SK-N-MC (cell line): ENCODE data around the gene C10orf120.

Experiments used
- DNase-seq: peaks from one replicate; pipeline ENCODE4 v3.0.0-alpha.2; 2011; ENCODE audit warnings: low read depth, low spot score
- H3K27ac ChIP-seq: fragments of 200-600 bp; sonication (generic); 2 replicates; pipeline ENCODE4 v1.5.1; 2016; ENCODE audit warnings: mixed run types
- H3K36me3 ChIP-seq: fragments of 200-600 bp; sonication (generic); 2 replicates; pipeline ENCODE4 v1.6.1; 2017; ENCODE audit warnings: antibody characterized with exemption, low read length, mixed read lengths; ENCODE audit not compliant: insufficient read depth
- H3K4me3 ChIP-seq: fragments of 200-600 bp; sonication (generic); 2 replicates; pipeline ENCODE4 v1.5.1; 2016
- H3K9ac ChIP-seq: fragments of 200-600 bp; sonication (generic); 2 replicates; pipeline ENCODE4 v1.8.0; 2017; ENCODE audit warnings: mixed run types, mixed read lengths; ENCODE audit not compliant: insufficient read length
- H3K9me3 ChIP-seq: fragments of 200-600 bp; sonication (generic); 2 replicates; pipeline ENCODE4 v1.6.1; 2017; ENCODE audit warnings: low read depth, mild to moderate bottlenecking, antibody characterized with exemption, low read length, moderate library complexity, mixed read lengths
- EZH2 ChIP-seq: fragments of 200-600 bp; sonication (generic); IDR thresholded peaks from one replicate; pipeline ENCODE4 v1.6.1; 2017; ENCODE audit warnings: antibody characterized with exemption
- FOXP2 ChIP-seq: optimal IDR thresholded peaks from 2 replicates; pipeline ENCODE3; 2011; ENCODE audit warnings: mild to moderate bottlenecking, moderate library complexity; ENCODE audit not compliant: insufficient read depth; ENCODE audit errors: extremely low read length, control extremely low read depth
- POLR2AphosphoS5 ChIP-seq: IDR thresholded peaks from 2 replicates; pipeline ENCODE4 v1.6.1; 2012; ENCODE audit warnings: mild to moderate bottlenecking, low read depth, low read length, borderline replicate concordance

The C10orf120 gene

DNA sequence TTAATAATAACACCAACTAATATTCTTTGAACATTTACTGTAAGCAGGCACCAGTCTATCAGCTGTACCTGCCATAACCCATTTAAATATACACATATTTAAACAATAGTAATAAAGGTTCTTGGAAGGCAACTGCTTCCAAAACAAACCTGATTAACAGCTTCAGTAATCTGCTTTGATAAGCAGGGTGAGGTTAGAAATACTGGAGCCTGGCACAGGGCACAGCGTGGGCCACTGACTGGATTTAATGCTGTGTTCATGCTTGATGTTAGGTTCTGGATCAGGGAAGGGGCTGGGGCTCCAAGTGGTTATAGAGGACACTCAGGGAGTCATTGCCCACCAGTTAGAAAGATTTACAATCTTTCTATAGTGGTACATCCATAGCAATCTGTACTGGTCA lies 10.9 kb upstream of the C10orf120 start:
- H3K27ac ChIP-seq, result no peak overlapping the region
- H3K36me3 ChIP-seq, result no peaks in the 10 kb centered on the region
- H3K9ac ChIP-seq, result no peak overlapping the region
- no peak for TF ChIP-seq FOXP2
- TF ChIP-seq EZH2, result no peak
- TF ChIP-seq POLR2AphosphoS5, result no peak
- no peak overlapping the region for H3K4me3 ChIP-seq
- no peaks in the 10 kb centered on the region for H3K9me3 ChIP-seq
- no peak for DNase-seq

DNA sequence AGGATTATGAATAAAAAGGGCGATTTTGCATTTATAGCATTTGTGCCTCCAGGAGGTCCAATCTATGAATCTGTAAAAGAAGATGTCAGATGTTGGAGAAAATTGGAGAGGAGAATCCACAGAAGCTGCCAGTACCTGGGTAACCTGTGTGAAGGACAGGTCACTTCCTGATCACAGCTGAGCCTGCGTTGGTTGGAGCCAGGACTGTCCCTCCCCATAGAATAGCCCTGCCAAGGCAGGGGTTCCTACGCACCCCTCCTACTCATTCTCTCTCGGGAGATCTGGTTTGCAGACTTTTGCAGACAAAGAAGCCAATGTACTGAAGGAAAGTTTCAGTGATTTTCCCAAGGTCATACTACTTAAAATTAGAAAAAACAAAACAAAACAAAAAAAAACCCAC lies 10.3 kb upstream of the C10orf120 start:
- Histone ChIP-seq H3K27ac (no peak overlapping the region), H3K36me3 (no peaks in the 10 kb centered on the region), H3K9ac (no peak overlapping the region), H3K4me3 (no peak overlapping the region), H3K9me3 (no peaks in the 10 kb centered on the region)
- TF ChIP-seq EZH2 (no peak), FOXP2 (no peak), POLR2AphosphoS5 (no peak)
- DNase-seq, result no peak

DNA sequence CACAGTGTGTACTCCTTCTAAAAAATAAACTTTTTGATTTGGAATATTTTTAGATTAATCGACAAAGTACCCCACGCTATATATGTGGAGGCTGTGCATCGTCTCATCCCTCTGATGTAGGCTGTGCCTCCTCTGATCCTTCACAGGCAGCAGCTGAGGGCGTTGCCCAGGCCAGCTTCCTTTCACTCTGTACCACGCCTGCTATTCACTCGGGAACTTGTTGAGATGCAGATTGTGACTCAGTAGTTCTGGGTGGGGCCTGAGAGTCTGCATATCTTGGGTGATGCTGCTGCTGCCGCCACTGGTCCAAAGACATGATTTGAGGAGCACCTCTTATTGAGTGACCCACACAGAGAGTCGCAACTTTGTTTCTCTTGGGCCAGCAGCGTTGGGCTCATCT lies 7.9 kb upstream of the C10orf120 start:
- TF ChIP-seq POLR2AphosphoS5, result no peak
- no peak for TF ChIP-seq EZH2
- no peak for TF ChIP-seq FOXP2
- no peak for DNase-seq
- no peaks in the 10 kb centered on the region for H3K36me3 ChIP-seq
- no peak overlapping the region for H3K4me3 ChIP-seq
- no peaks in the 10 kb centered on the region for H3K9me3 ChIP-seq
- H3K27ac ChIP-seq, result no peak overlapping the region
- no peak overlapping the region for H3K9ac ChIP-seq

DNA sequence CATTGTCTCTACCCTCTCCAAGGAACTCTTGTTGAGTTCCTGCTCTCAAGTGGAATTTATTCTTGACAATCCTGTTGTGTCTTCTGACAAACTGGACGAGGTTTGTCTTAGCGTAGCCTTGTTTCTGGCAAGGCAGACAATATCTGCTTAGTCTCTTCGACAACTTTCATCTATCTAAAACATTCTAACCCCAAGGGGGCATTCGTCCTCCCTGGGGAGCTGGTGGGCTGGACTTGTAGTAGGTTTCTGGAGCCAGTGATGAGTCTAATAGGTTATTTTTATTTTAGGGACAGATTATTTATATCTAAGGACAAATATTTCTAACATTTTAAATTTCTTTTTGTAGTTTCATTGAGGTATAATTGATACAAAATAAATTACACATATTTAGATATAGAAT lies 7.3 kb upstream of the C10orf120 start:
- H3K36me3 ChIP-seq, result no peaks in the 10 kb centered on the region
- no peak overlapping the region for H3K4me3 ChIP-seq
- H3K9me3 ChIP-seq, result no peaks in the 10 kb centered on the region
- no peak for DNase-seq
- TF ChIP-seq POLR2AphosphoS5, result no peak
- TF ChIP-seq FOXP2, result no peak
- no peak for TF ChIP-seq EZH2
- no peak overlapping the region for H3K27ac ChIP-seq
- H3K9ac ChIP-seq, result no peak overlapping the region

DNA sequence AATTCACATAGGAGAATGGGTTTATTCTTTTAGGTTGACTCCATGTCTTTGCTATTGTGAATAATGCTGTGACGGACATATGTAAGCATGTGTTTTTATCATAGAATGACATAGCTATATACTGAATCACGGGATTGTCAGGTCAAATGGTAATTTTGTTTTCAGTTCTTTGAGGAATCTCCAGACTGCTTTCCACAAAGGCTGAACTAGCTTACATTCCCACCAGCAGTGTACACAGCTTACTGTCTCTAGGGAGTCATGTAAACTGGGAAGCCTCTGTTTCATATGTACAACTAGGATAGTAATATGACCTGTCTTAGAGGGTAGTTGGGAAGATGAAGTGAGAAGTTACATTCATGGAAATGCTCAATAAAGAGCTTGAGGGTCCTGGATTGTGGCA lies 6.8 kb upstream of the C10orf120 start:
- H3K4me3 ChIP-seq, result no peak overlapping the region
- TF ChIP-seq FOXP2, result no peak
- TF ChIP-seq EZH2, result no peak
- no peak for TF ChIP-seq POLR2AphosphoS5
- no peak overlapping the region for H3K27ac ChIP-seq
- H3K9ac ChIP-seq, result no peak overlapping the region
- DNase-seq, result no peak
- no peaks in the 10 kb centered on the region for H3K36me3 ChIP-seq
- H3K9me3 ChIP-seq, result no peaks in the 10 kb centered on the region

DNA sequence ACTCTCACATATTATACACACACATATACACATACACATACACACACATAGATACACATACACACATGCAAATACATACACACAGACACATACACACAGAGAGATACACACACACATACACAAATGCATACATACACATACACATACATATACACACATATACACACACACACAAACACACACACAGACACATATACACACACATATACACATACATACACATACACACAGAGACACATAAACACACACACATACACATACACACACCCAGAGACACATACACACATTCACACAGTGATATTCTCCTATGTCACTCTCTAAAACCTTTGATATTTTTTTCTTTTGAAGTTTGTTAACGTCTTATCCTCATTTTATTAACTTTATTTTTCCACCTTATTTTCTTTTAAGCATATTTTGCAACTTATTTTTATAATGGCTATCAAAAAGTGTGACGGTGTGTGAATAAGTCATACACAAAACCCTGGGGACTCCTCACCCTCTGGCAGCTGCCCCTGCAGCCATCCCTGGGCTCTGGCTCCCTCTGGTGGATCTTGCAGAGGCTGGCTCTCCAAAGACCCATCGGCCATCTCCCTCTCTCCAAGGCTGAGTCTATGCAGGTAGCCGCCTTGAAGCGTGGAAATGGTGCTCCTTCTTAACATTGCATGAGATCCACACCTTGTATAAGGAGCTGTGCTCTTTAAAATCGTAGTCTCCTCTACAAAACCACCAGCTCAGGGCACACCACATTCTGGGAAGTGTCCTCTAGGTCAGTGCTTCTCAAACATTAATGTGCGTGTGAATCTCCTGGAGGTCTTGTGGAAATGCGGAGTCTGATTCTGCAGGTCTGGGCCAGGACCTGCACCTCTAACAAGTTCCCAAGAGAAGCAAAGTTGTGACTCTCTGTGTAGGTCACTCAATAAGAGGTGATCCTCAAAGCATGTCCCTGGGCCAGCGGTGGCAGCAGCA lies 4.1 kb upstream of the C10orf120 start:
- no peaks in the 10 kb centered on the region for H3K36me3 ChIP-seq
- DNase-seq, result no peak
- H3K4me3 ChIP-seq, result no peak overlapping the region
- H3K9me3 ChIP-seq, result no peaks in the 10 kb centered on the region
- TF ChIP-seq FOXP2 (no peak), EZH2 (no peak), POLR2AphosphoS5 (no peak)
- H3K9ac ChIP-seq, result no peak overlapping the region
- no peak overlapping the region for H3K27ac ChIP-seq

DNA sequence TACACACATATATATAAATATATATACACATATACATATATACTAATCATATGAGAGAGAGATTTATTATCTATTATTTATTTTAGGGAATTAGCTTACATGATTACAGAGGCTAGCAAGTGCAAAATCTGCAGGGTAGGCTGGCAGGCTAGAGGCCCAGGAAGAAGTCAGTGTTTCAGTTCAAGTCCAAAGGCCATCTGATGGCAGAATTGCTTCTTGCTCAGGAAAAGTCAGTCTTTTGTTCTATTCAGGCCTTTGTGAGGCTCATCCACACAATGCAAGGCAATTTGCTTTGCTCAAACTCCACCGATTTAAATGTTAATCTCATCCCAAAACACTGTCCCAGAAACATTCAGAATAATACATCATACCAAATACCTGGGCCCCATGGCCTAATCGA lies 2.6 kb upstream of the C10orf120 start:
- H3K4me3 ChIP-seq, result no peak overlapping the region
- no peak overlapping the region for H3K9ac ChIP-seq
- H3K27ac ChIP-seq, result no peak overlapping the region
- H3K9me3 ChIP-seq, result no peaks in the 10 kb centered on the region
- TF ChIP-seq EZH2 (no peak), FOXP2 (no peak), POLR2AphosphoS5 (no peak)
- DNase-seq, result no peak
- H3K36me3 ChIP-seq, result no peaks in the 10 kb centered on the region

DNA sequence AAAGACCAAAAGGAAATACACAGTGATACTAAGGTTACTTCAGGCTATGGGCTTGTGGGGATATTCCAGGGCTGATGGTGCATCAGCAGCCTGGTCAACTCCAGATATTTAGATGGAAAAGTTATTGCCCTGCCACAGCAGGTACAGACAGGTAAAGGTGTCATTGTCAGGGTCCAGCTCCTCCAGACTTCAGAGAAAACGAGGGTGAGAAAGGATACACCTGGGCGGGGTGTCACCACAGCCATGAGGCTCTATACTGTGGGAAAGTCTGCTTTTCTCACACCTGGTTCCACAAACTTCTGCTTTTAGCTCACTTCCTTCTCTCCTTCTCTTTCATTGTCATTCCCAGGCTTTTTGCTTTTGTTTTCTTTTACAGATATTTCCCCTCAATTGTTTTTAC lies 2.0 kb upstream of the C10orf120 start:
- H3K9me3 ChIP-seq, result no peaks in the 10 kb centered on the region
- no peak overlapping the region for H3K9ac ChIP-seq
- H3K36me3 ChIP-seq, result no peaks in the 10 kb centered on the region
- no peak for DNase-seq
- no peak overlapping the region for H3K27ac ChIP-seq
- H3K4me3 ChIP-seq, result no peak overlapping the region
- no peak for TF ChIP-seq EZH2
- TF ChIP-seq FOXP2, result no peak
- TF ChIP-seq POLR2AphosphoS5, result no peak

DNA sequence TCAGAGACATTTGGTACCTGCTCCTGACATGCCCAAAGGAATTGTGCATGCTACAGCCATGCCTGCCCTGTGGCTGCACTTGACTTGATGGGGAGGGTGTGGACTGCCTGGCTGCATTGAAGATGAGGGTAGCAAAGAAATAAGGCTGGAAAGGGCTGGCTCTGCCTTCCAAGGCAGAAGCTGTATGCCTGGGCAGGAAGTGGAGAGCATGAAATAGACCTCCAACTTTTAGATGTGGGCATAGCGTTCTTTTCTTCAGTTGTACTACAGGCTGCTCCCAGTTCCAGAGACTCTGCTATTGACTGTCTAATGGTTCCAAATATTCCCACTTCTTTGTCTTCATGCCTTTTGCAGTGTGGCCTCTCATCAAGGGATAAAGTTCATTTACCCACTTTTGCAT lies 3.0 kb downstream of the C10orf120 start:
- no peak for TF ChIP-seq POLR2AphosphoS5
- no peak for TF ChIP-seq FOXP2
- no peak for TF ChIP-seq EZH2
- Histone ChIP-seq H3K9me3 (no peaks in the 10 kb centered on the region), H3K27ac (no peak overlapping the region), H3K36me3 (no peaks in the 10 kb centered on the region), H3K4me3 (no peak overlapping the region), H3K9ac (no peak overlapping the region)
- DNase-seq, result no peak
